HepG2 (cell line): ENCODE data around the gene PYGB. TPM values are rescaled to one million over a fixed set of nuclear protein-coding genes. Genes with fewer than 3 reads are reported as not detected.

ENCODE experiments used
- FOSL1 ChIP-seq: sonication (generic); formaldehyde crosslinking; IDR thresholded peaks from 2 replicates; pipeline ENCODE4 v1.9.0; 2021; ENCODE audit warnings: missing genetic modification reagents, borderline replicate concordance
- FOXO1 ChIP-seq: sonication (generic); formaldehyde crosslinking; IDR thresholded peaks from 2 replicates; pipeline ENCODE4 v1.4.0; 2020; ENCODE audit warnings: missing genetic modification reagents
- HNRNPUL1 ChIP-seq: fragments of 200-400 bp; formaldehyde crosslinking; IDR thresholded peaks from 2 replicates; pipeline ENCODE4 v1.6.1; 2017; ENCODE audit warnings: low read depth, mild to moderate bottlenecking, low read length, moderate library complexity
- JUNB ChIP-seq: sonication (generic); formaldehyde crosslinking; IDR thresholded peaks from 2 replicates; pipeline ENCODE4 v1.8.0; 2022; ENCODE audit warnings: missing genetic modification reagents, mild to moderate bottlenecking, borderline replicate concordance
- KDM4B ChIP-seq: sonication (generic); formaldehyde crosslinking; IDR thresholded peaks from 2 replicates; pipeline ENCODE4 v1.4.0; 2020; ENCODE audit warnings: missing genetic modification reagents
- KDM5A ChIP-seq: fragments of 200-600 bp; sonication (generic); IDR thresholded peaks from 2 replicates; pipeline ENCODE4 v1.7.0; 2018; ENCODE audit warnings: antibody characterized with exemption, mild to moderate bottlenecking, low read length, borderline replicate concordance
- KMT2B ChIP-seq: IDR thresholded peaks from 2 replicates; pipeline ENCODE4 v1.6.1; 2016; ENCODE audit warnings: missing genetic modification reagents, missing compliant biosample characterization
- MEF2D ChIP-seq: sonication (generic); formaldehyde crosslinking; IDR thresholded peaks from 2 replicates; pipeline ENCODE4 v1.5.1; 2020; ENCODE audit warnings: mild to moderate bottlenecking, missing genetic modification reagents
- SMC3 ChIP-seq: IDR thresholded peaks from 2 replicates; pipeline ENCODE4 v1.6.1; 2011; ENCODE audit warnings: low read length, improper control_type of control experiment
- SSRP1 ChIP-seq: IDR thresholded peaks from 2 replicates; pipeline ENCODE4 v1.6.1; 2016; ENCODE audit warnings: control low read depth
- TCF12 ChIP-seq, 2 experiments: fragments of 450-650 bp in 1 of 2; sonication (generic) in 1 of 2; formaldehyde crosslinking in 1 of 2; IDR thresholded peaks; 2 replicates each; pipeline versions ENCODE4 v1.6.1 to v1.8.0; 2017 to 2022; ENCODE audit warnings: antibody characterized with exemption in 1 of 2, mild to moderate bottlenecking in 1 of 2, missing genetic modification reagents in 1 of 2, moderate library complexity in 1 of 2
- UBTF ChIP-seq: sonication (generic); formaldehyde crosslinking; IDR thresholded peaks from 2 replicates; pipeline ENCODE4 v1.4.0; 2020; ENCODE audit warnings: mild to moderate bottlenecking, missing genetic modification reagents
- XBP1 ChIP-seq: sonication (generic); formaldehyde crosslinking; IDR thresholded peaks from 2 replicates; pipeline ENCODE4 v1.5.0; 2020; ENCODE audit warnings: missing genetic modification reagents
- ZBTB38 ChIP-seq: sonication (generic); formaldehyde crosslinking; IDR thresholded peaks from 2 replicates; pipeline ENCODE4 v1.5.1; 2020; ENCODE audit warnings: mild to moderate bottlenecking, missing genetic modification reagents
- ZNF597 ChIP-seq: sonication (generic); formaldehyde crosslinking; IDR thresholded peaks from 2 replicates; pipeline ENCODE4 v1.5.0; 2020; ENCODE audit warnings: missing genetic modification reagents
- ZNF670 ChIP-seq: sonication (generic); formaldehyde crosslinking; IDR thresholded peaks from 2 replicates; pipeline ENCODE4 v1.8.0; 2022; ENCODE audit warnings: mild to moderate bottlenecking, missing genetic modification reagents, borderline replicate concordance
- ZNF878 ChIP-seq: sonication (generic); formaldehyde crosslinking; IDR thresholded peaks from 2 replicates; pipeline ENCODE4 v1.8.1; 2023; ENCODE audit warnings: mild to moderate bottlenecking, missing genetic modification reagents, moderate library complexity
- polyA plus RNA-seq, 8 experiments: library from polyadenylated mRNA; depleted of rRNA in 3 of 8; stranded (reverse) in 7 of 8; unstranded in 1 of 8; fragments of >200 nt; fragmentation: Illumina TruSeq in 4 of 8; extraction: Trizol in 4 of 8; gene quantifications; 2 replicates each; pipeline versions ENCODE4 v1.2.1 to v1.2.3, GENCODE V29; 2011 to 2016; ENCODE audit warnings: low read depth in 4 of 8, missing spikeins in 1 of 8, mixed read lengths in 1 of 8; ENCODE audit not compliant: insufficient read depth in 1 of 8
- total RNA-seq, 5 experiments: library from RNA; depleted of rRNA; stranded (reverse); fragments of >200 nt; fragmentation: Illumina TruSeq; extraction: Trizol; gene quantifications; 2 replicates each; pipeline ENCODE4 v1.2.3, GENCODE V29; 2016; ENCODE audit warnings: low read depth in 1 of 5
- TF ChIP-seq, protein P1 (sequence below): sonication (generic); formaldehyde crosslinking; IDR thresholded peaks from 2 replicates; pipeline ENCODE4 v1.4.0; 2020; ENCODE audit warnings: missing genetic modification reagents
- TF ChIP-seq, protein P2 (sequence below): sonication (generic); formaldehyde crosslinking; IDR thresholded peaks from 2 replicates; pipeline ENCODE4 v1.8.0; 2022; ENCODE audit warnings: mild to moderate bottlenecking, missing genetic modification reagents; ENCODE audit not compliant: insufficient replicate concordance
- TF ChIP-seq, protein P3 (sequence below): IDR thresholded peaks from 2 replicates; pipeline ENCODE4 v1.6.1; 2016
- TF ChIP-seq, protein P4 (sequence below): sonication (generic); formaldehyde crosslinking; IDR thresholded peaks from 2 replicates; pipeline ENCODE4 v1.5.0; 2020; ENCODE audit warnings: missing genetic modification reagents

The PYGB gene
- total and polyA plus RNA-seq, 2 of the 13 experiments (the other 11 are each of a cell fraction or from before 2014, with no cell fraction given): 24.2 to 86.3 TPM

- TF ChIP-seq HNRNPUL1 (no peak), FOSL1 (CRISPR knock-in tag) (peak; percentile 71; the same call in 1 of the 2 replicates), SSRP1 (no peak), ZNF597 (CRISPR knock-in tag) (no peak), TCF12 (IDR thresholded peaks at IDR 0.05) (no peak), TCF12 (CRISPR knock-in tag; IDR thresholded peaks at IDR 0.05) (no peak), UBTF (peak; percentile 6), JUNB (CRISPR knock-in tag) (peak; percentile 66; the same call in 1 of the 2 replicates), KDM5A (no peak), MEF2D (CRISPR knock-in tag) (0 out of 2 replicates have a peak, but pooled peaks have one; percentile 49), ZNF878 (CRISPR knock-in tag) (no peak), KDM4B (CRISPR knock-in tag) (0 out of 2 replicates have a peak, but pooled peaks have one; percentile 11), SMC3 (no peak), KMT2B (CRISPR knock-in tag) (no peak), ZBTB38 (CRISPR knock-in tag) (no peak), XBP1 (CRISPR knock-in tag) (no peak), ZNF670 (CRISPR knock-in tag) (no peak), FOXO1 (no peak; the same call in 1 of the 2 replicates)
- TF ChIP-seq, protein P1, sequence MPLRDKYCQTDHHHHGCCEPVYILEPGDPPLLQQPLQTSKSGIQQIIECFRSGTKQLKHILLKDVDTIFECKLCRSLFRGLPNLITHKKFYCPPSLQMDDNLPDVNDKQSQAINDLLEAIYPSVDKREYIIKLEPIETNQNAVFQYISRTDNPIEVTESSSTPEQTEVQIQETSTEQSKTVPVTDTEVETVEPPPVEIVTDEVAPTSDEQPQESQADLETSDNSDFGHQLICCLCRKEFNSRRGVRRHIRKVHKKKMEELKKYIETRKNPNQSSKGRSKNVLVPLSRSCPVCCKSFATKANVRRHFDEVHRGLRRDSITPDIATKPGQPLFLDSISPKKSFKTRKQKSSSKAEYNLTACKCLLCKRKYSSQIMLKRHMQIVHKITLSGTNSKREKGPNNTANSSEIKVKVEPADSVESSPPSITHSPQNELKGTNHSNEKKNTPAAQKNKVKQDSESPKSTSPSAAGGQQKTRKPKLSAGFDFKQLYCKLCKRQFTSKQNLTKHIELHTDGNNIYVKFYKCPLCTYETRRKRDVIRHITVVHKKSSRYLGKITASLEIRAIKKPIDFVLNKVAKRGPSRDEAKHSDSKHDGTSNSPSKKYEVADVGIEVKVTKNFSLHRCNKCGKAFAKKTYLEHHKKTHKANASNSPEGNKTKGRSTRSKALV (CRISPR knock-in tag): no peak
- TF ChIP-seq, protein P2, sequence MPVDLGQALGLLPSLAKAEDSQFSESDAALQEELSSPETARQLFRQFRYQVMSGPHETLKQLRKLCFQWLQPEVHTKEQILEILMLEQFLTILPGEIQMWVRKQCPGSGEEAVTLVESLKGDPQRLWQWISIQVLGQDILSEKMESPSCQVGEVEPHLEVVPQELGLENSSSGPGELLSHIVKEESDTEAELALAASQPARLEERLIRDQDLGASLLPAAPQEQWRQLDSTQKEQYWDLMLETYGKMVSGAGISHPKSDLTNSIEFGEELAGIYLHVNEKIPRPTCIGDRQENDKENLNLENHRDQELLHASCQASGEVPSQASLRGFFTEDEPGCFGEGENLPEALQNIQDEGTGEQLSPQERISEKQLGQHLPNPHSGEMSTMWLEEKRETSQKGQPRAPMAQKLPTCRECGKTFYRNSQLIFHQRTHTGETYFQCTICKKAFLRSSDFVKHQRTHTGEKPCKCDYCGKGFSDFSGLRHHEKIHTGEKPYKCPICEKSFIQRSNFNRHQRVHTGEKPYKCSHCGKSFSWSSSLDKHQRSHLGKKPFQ (CRISPR knock-in tag): no peak
- TF ChIP-seq, protein P3, sequence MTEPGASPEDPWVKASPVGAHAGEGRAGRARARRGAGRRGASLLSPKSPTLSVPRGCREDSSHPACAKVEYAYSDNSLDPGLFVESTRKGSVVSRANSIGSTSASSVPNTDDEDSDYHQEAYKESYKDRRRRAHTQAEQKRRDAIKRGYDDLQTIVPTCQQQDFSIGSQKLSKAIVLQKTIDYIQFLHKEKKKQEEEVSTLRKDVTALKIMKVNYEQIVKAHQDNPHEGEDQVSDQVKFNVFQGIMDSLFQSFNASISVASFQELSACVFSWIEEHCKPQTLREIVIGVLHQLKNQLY: peak; percentile 27
- TF ChIP-seq, protein P4, sequence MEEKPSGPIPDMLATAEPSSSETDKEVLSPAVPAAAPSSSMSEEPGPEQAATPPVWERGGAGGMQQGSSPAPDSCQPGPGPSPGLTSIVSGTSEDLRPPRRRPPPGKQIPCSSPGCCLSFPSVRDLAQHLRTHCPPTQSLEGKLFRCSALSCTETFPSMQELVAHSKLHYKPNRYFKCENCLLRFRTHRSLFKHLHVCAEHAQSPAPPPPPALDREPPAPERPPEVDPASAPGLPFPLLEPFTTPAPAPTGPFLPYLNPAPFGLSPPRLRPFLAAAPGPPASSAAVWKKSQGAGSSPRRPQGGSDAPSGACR: no peak
Measured at GRCh38 chr20:25309395-25310267, 61.7 kb downstream of the PYGB start (continued).
